COLO668 (cell line): ENCODE results near the gene HTR6.

ENCODE experiments used
- DNase-seq: peaks from one replicate; lab custom pipeline; 2025; ENCODE audit not compliant: unreplicated experiment; lab: John Stamatoyannopoulos, UW

HTR6 gene

DNA sequence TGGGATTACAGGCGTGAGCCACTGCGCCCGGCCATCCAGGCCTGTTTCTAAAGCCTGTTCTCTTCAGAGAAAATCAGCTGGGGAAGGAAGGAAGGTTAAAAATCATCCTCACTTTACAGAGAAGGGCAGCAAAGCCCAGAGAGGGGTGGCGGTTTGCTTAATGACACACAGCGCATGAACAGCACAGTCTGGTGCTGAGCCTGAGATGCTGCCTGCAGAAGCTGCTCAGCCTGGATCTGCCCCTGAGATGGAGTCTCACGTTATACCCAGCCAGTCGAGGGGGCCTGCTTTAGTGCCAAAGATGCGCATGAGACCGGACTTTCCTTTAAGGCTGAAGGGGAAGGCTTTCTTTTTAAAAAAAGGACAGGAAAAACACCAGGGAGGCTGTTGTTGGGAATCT, 21.3 kb downstream of the HTR6 start:
- no peak for DNase-seq

DNA sequence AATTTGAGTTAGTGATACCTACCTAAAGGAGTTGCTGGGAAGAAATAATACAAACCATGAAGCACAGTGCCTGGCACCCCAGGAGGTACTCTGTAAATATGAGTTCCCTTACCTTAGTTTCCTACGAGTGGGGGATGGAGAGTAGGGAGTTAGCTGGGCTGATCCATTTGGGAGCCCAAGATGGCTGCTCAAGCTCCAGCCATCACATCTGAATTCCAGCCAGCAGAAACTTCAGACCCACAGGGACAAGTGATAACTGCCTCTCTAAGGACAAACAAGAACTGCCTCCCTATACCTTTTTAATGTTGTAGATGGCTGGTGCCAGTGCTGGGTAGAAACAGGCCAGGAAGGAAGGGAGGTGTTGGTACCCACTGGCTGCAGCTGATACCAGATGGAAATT, 22.7 kb downstream of the HTR6 start:
- DNase-seq: no peak

DNA sequence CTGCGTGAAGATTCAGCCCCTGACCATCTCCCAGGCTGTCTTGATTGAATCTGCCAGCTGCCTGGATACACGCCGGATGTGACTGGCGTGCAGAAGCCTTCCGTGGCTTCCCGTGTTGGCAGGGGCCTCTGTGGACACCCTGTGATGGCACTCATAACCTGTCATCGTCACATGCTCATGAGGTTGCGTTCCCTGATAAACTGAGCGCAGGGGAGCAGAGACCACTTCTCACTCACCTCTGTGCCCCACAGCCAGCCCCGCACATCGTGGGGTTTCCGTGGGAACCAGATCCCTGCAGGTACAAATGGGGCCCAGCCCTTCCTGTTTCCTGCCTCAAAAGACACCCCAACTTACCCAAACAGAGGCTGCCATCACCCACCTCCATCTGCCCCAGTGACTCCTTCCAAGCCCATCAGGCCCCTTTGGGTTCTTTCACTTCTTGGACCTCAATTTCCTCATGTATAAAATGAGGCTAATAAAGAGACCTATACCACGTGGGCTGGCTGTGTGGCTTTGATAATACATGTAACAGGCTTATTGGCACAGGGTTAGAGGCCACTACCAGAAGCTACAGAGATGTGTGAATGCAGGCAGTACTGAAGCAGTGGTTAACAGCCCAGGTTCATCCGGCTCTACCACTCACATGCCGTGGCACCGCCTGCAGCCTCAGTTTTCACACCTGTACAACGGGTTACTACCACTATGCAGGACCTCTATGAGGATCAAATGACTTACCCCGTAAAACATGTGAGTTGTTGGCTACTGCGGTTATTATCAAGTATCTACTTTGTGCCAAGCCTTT, 23.6 kb downstream of the HTR6 start:
- DNase-seq: no peak

DNA sequence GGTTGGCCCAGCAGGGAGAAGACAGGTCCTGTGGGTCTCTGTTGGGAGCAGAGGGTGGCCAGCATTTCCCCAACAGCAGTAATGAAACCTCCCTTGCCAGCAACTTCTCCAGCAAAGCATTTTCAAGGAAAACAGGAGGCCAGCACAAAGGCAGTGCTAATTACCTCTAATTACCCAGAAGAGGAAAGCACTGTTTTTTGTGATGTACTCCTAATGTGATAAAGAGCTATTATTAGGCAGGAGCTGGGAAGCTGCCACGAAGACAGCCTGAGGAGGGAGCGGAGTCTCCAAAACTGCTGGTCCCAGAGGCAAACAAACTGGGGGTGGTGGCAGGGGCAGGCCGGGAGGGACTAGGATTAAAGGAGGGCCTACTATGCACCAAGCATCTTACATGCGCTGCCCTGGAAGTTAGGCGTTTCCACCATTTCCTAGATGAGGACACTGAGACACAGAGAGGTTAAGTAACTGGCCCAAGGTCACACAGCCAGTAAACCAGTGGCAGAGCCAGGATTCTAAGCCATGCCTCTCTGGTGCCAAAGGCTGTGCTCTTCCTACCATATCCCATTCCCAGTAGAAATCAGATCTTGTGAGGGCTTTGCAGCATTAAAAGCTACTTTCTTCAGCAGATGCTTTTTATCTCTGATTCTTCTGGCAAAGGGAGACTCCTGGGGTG, 24.5 kb downstream of the HTR6 start:
- no peak for DNase-seq

DNA sequence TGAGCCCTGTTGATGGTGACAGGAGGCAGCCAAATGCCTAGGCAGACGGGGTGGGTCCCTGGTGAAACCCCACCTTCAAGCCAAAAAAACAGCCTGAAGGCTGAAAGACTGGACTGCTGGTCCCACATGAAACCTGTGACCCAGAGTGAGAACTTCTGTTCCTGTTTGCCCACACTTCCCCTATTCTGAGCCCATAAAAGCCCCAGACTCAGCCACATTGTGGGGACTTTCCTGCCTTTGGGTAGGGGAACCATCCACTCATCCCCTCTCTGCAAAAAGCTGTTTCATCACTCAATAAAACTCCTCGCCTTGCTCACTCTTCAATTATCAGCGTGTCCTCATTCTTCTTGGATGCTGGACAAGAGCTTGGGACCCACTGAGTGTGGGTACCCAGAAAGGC, 25.2 kb downstream of the HTR6 start:
- DNase-seq: no peak

DNA sequence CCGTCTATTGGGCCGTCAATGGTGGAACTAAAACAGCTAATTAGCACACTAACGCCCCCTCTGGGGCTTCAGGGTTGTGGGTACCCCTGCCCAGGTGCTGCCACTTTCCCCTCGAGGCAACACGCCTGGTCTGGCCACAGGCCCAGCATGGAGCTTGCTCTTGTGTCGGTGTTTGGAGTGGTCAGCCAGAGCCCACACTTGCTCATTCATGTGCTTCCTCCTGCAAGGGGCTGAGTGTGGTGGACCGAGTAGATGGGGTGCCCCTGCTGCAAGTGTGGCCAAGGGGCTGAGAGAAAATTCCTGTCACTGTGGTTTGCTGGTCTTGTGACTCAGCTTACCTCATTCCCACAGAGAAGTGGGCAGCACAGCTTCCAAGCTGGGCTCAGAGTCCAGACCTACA, 25.7 kb downstream of the HTR6 start:
- no peak for DNase-seq

DNA sequence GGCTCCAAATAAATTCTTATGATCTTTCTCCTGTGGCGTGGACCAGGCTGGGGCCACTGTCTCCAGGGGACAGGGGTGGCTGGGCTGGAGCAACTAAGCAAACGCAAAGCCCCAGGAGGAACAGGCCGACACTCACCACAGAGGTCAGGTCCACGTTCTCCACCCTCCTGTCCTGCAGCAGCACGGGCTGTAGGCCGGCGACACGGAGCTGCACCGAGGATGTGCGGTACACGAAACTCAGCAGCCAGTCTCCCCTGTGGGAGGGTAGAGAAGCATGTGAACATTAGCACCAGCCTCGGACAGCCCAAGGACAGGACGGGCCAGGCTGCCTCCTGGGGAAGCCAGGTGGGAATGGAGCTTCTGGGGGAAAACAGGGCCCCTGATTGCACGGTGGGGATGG, 29.6 kb downstream of the HTR6 start:
- DNase-seq: no peak

DNA sequence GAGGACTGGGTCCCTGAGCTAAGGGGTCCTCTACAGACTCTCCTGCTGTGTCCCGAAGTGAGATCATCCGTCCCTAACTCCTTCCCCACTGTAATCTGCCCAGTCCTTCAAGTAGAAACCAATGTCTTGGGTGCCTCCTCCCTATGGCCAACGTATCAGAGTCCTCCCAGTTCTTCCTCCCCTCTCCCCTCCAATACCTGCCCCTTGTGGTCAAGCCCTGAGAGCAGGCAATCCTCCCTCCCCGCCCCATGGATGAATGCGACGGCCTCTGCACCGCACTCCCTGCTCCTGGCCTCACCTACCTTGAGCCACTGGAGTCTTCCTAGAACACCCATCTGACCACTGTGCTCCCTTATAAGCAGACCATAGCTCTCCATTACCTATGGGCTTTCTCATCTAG, 31.1 kb downstream of the HTR6 start:
- DNase-seq: no peak

DNA sequence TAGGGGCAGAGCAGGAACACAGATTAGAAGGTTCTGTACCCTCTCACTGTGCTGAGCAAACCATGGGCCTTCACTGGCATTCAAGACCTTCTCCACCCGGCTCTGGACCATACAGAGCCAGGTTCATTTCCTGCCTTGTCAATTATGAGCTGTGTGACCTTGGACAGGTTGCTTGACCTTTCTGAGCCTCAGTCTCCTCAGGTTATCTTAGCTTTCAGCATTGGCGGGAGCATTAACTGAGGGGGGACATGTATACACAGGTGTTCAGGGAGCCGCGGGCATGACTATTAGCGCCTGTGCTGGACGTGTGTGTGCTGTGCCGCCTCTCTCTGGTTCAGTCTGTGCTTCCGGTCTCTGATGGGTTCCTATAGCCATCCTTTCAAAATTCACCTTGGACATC, 32.1 kb downstream of the HTR6 start:
- no peak for DNase-seq

DNA sequence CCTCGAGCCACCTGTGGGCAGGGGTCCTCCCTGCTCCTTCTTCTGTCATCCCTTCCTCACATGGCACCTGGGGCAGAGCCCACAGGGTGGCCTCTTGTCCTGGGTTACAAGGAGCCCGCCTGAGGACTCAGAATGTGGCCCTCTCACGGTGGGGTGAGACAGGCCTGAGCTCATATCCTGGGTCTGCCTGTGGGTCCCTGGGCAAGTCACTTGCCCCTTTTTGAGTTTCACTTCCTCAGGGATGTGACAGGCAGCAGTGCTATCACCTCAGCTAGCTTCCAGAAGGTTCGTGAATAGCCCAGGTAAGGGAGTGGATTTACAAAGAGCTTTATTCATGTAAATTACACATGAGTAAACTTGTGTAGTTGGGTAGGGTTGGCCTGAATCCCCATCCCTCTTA, 33.5 kb downstream of the HTR6 start:
- no peak for DNase-seq

DNA sequence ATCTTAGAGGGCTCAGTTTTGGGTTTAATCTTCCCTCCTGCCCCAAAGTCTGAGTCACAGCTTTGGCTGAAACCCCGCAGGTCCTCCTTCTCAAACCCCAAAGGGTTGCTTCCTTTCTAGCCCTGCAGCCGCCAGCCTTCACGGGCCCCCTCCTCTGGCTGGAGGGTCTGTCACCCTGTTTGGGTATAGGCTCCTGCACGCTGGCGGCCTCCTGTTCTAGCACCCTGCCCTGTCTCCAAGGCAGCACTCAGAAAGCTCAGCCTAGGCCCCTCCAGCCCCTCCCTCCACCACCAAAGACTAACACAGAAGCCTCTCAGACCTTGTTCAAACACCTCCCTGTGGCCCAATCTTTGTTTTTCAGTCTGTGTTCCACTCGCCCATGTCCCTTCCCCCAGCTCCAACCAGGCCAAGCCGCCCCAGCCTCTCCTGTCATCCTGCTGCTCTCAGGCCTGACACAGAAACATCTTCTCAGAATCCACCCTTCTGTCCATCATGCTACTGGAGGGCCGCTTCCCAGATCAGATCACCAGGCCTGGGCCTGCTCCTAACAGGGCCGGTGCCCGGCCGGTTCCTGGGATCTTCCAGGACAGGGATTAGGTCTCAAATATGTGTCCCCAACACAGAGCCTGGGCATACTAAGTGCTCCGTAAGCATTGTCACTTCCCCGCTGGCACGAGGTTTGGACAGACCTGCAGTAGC, 35.6 kb downstream of the HTR6 start:
- no peak for DNase-seq

DNA sequence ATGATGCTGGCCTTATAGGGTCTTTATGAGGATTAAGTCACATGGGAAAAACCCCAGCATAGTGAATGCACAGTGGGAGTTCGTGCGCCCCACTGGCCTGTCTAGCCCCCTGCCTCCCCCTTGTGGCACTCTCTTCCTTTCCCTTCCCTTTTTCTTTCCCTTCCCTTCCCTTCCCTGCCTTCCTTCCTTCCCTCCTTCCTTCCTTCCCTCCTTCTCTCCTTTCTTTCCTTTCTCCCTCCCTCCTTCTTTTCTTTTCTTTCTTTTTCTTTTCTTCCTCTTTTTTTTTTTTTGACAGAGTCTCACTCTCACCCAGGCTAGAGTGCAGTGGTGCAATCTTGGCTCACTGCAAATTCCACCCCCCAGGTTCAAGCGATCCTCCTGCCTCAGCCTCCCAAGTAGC, 38.6 kb downstream of the HTR6 start:
- no peak for DNase-seq

DNA sequence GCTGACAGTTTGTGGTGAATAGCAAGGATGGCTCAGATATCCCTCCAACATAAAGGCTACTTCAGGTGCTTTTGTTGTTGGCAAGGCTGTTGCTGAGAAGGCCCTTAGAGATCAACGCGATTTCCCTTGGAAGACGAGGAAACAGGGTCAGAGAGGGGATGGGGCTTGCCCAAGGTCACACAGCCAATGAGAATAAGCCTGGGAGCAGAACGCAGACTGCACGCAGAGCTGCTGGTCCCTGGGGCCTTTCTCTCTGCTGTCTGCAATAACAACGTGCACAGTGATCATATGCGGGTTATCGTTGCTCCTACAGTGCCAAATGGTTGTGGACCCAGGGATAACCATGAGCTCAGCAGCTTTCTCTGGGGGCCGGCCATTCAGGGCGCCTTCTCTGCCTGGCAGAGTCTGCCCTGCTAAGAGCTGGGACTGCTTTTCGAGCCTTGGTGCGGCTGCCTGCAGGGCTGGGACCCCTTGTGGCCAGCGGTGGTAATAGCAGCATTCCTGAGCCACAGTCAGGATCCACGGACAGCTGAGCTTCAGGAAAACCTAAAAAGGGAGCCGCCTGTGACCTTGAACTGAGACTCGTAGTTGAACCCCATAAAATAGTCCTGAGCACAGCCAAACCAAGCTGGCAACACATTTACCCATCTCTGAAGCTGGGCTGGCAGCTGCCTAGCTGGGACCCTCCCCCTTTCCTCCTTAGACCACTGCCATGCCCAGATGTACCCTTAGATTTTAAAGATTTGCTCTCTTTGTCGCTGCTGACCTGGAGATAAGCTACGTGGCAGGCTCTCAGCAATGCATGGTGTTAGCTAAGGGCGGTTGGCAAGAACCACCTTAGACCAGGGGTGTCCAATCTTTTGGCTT, 39.8 kb downstream of the HTR6 start:
- peak; percentile 71 for DNase-seq

DNA sequence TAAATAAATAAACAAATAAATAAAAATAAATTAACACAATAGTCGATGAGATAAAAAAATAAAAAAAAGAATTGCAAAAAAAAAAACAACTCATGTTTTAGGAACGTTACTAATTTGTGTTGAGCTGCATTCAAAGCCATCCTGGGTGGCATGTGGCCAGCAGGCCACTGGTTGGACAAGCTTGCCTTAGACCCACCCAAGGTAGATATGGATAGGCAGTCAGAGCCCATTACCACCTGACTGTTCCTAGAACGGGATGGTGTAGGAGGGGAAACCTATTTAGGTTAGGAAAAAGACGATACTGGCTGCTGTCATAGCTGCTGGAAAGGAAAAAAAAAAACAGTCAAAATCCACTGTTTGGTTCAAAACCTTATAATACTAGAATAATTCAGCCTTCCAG, 40.8 kb downstream of the HTR6 start:
- DNase-seq: no peak

DNA sequence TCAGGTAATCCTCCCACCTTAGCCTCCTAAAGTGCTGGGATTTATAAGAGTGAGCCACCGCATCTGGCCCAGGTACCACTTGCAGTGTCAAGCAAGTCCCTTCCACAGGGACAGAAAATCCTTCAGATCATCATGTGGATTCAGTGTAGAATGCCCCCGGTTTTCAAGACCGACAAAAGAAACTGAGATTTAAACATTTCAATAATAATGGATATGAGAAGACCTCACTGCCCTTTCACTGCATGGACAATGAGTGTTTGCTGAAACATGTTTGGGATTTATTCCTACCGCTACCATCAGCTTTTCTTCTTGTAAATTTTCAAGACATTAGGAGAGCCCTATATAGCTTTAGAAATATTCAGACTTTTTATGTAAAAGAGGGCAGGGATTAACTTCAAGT, 41.5 kb downstream of the HTR6 start:
- DNase-seq: no peak

DNA sequence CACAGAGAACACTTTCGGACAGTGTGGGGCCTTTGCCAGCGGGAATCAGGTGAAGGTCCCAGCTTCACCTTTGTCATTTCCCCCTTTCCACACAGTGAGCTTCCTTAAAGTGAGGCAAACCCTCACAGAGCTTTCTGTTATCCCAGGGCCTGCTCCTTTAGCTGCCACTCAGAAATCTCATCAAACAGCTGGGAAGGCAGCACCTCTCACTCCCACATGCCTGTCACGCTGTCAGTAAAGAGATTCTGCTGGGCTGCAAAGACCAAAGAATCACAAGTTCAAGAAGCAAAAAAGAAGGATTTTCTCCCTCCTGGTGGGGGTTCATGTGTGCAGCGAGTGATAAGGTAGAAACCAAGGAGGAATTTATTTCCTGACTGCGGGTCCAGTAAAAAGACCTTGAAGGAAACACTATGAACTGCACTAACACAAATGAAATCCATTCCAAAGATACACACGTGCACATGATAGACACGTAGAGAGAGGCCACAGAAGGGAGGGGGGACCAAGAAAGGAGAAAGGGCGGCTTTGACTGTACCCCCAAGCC, 44.0 kb downstream of the HTR6 start:
- no peak for DNase-seq

DNA sequence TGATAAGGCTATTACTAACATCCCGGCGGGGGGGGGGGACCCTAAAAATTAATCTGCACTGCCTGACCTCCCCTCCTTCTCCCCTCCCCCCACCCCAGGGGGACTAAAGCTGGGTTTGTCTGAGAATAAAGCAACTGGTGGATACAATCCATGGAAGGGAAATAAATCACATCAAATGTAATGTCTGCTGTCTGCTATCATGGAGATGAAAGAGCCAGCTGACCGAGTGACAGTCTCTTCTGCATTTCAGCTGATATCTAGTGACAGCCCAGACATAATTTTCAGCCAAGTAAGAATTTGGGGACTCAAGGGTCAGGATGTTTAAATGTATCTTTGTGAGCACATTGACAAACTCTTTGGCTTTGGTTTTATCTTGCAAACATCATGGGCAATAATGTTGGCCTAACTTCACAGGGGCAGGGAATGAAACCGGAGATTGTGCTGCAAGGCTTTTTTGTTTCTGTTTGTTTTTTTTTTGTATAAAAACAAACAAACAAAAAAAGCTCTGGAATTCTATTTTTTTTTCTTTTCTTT, 44.7 kb downstream of the HTR6 start:
- no peak for DNase-seq

DNA sequence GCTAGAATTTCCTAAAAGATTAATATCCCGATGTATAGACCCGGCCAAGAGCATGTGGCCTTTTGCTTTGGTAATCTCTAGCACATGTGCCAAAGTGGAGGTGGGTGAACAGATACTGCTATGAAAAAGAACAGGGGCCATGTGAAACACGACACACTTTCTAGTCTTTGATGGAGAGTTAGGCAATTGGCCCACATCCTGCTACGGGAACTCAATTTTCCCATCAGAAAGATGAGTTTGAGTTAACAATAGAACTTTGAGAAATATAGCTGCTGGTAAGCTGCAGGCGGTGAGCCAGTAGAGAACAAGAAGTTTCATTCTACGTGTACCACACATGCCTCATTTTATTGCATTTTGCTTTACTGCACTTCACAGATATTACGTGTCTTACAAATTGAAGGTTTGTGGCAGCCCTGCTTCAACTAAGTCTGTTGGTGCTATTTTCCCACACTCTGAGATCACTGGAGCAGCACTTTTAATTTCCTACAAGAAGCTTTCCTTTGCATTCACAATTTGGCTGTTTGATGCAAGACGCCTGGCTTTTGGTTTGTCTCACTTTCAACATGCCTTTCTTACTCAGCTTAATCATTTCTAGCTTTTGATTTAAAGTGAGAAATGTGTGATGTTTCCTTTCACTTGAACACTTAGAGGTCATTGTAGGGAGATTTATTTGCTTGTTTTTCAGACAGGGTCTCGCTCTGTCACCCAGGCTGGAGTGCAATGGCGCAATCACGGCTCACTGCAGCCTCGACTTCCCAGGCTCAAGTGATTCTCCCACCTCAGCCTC, 46.3 kb downstream of the HTR6 start:
- DNase-seq: no peak

DNA sequence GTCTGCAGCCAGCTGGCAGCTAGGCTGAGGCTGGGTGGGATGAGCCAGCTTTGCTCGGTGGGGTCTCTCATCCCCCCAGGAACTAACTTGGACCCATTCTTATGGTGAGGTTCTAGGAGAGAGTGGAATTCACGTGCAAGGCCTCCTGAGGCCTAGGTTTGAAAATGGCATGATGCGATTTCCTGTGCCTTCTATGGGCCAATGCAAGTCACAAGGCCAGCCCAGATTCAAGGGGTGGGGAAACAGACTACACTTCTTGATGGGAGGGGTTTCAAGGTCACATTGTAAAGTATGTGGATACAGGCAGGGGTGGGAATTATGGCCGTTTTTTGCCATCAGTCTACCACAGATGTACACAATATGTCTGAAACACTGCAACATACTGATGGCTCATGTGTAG, 48.3 kb downstream of the HTR6 start:
- no peak for DNase-seq
